ENCODE results near the gene STK16. TPM values are rescaled to one million over a fixed set of nuclear protein-coding genes. Genes with fewer than 3 reads are reported as not detected.

The STK16 gene
- total RNA-seq, 6 experiments from 2014 or later, result 25.1 to 30.7 (median 28.2) TPM

DNA sequence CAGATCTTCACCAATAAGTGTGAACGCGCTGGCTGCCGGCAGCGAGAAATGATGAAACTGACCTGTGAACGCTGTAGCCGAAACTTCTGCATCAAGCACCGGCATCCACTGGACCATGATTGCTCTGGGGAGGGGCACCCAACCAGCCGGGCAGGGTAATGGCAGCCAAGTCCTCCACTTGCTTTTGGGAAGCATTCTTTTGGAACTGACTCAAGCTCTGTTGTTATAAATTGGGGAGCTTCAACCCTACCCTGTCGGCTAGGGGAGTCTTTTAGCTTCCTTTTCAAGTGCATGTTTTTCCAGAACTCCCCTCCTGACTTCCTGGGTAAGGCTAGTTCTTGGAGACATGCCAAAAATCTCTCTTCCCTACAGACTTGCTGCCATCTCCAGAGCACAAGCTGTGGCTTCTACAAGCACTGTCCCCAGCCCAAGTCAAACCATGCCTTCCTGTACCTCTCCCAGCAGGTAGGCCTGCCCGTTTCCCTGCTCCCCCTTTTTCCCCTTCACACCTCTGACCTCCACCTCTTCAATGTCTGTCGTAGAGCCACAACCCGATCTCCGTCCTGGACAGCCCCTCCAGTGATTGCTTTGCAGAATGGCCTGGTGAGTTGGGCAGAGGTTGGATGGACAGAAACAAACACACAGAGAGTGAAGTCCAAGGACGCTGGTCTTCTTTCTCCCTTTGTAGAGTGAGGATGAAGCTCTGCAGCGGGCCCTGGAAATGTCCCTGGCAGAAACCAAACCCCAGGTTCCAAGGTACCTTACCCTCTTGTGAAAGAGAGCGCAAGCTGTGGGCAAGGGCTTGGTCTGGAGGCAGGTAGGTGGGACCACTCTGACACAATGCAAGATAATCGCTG, 37.2 kb upstream of the STK16 start:
- peaks cover 27% of the 10 kb centered on the region for H3K4me1 Mint-ChIP-seq (ENCODE audit: low read depth)
- peaks cover 22% of the 10 kb centered on the region; the same call in 1 of the 2 replicates for H3K36me3 Mint-ChIP-seq (ENCODE audit: low read depth)
- H3K27me3 Mint-ChIP-seq (ENCODE audit: insufficient read depth), result peaks cover 6% of the 10 kb centered on the region
- peak; percentile 49 for DNase-seq
- H3K27ac Mint-ChIP-seq, result peak overlapping the region; percentile 47
- H3K9me3 Mint-ChIP-seq, result 0 out of 2 replicates have a peak, but pooled peaks cover 3% of the 10 kb centered on the region
- TF ChIP-seq, protein P1, sequence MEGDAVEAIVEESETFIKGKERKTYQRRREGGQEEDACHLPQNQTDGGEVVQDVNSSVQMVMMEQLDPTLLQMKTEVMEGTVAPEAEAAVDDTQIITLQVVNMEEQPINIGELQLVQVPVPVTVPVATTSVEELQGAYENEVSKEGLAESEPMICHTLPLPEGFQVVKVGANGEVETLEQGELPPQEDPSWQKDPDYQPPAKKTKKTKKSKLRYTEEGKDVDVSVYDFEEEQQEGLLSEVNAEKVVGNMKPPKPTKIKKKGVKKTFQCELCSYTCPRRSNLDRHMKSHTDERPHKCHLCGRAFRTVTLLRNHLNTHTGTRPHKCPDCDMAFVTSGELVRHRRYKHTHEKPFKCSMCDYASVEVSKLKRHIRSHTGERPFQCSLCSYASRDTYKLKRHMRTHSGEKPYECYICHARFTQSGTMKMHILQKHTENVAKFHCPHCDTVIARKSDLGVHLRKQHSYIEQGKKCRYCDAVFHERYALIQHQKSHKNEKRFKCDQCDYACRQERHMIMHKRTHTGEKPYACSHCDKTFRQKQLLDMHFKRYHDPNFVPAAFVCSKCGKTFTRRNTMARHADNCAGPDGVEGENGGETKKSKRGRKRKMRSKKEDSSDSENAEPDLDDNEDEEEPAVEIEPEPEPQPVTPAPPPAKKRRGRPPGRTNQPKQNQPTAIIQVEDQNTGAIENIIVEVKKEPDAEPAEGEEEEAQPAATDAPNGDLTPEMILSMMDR (IDR thresholded peaks at IDR 0.05), result no peak
- peak overlapping the region; percentile 94 for H3K4me3 Mint-ChIP-seq

GRCh38 chr2:219209236-219210195, 35.8 kb upstream of the STK16 start:
- H3K4me3 Mint-ChIP-seq, result no peak overlapping the region
- H3K36me3 Mint-ChIP-seq (ENCODE audit: low read depth), result peaks cover 28% of the 10 kb centered on the region
- peaks cover 27% of the 10 kb centered on the region for H3K4me1 Mint-ChIP-seq (ENCODE audit: low read depth)
- TF ChIP-seq, protein P1 (IDR thresholded peaks at IDR 0.05), result no peak
- peak overlapping the region; percentile 61 for H3K27ac Mint-ChIP-seq
- H3K9me3 Mint-ChIP-seq, result 0 out of 2 replicates have a peak, but pooled peaks cover 2% of the 10 kb centered on the region
- H3K27me3 Mint-ChIP-seq (ENCODE audit: insufficient read depth), result peaks cover 6% of the 10 kb centered on the region
- DNase-seq, result no peak

DNA sequence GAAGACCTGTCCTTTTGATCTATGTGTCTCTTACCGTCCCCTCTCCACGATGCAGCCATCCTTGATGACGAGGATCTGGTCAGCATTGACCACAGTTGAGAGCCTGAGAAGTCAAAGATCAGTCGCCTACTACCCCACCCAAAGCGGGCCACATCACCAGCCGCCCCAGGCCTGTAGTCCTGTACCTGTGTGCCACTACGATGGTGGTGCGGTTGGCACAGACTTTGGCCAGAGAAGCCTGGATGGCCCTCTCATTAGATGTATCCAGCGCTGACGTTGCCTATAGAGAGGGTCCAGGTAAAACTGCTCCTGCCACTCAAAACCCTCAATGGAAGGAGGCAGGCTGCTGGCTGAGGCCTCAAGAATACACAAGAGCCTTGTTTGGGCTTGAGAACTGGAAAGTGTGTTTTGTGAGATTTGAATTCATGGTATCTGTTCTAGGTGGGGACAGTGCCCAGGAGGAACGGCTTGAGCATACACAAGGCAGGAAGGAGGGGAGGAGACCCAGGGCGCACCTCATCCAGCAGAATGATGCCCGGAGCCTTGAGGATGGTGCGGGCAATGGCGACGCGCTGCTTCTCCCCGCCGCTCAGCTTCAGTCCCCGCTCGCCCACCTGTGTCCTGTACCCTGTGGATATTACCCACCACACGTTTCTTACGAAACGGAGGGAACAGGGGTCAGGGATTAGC, 34.9 kb upstream of the STK16 start:
- peaks cover 6% of the 10 kb centered on the region for H3K27me3 Mint-ChIP-seq (ENCODE audit: insufficient read depth)
- no peaks in the 10 kb centered on the region for H3K9me3 Mint-ChIP-seq
- H3K27ac Mint-ChIP-seq, result no peak overlapping the region
- H3K36me3 Mint-ChIP-seq (ENCODE audit: low read depth), result peaks cover 28% of the 10 kb centered on the region
- DNase-seq, result no peak
- H3K4me3 Mint-ChIP-seq, result no peak overlapping the region
- TF ChIP-seq, protein P1 (IDR thresholded peaks at IDR 0.05), result no peak
- peaks cover 27% of the 10 kb centered on the region for H3K4me1 Mint-ChIP-seq (ENCODE audit: low read depth)

DNA sequence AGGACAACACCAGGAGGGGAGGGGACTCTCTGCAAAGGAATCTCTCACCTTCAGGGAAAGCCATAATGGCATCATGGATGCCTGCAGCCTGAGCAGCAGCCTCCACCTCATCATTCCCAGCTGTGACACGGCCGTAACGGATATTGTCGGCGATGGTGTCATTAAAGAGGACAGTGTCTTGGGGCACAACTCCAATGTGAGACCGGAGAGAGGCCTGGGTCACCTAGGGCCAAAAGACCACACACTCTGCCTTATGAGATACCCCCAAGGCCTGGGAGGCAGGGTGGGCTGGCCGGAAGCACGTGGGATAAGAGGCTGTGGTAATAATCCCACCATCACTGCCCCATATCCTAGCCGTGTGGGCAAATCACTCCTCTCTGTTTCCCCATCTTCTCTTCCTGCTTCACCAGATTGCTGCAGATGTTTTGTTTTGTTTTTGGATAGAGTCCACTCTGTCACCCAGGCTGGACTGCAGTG, 34.4 kb upstream of the STK16 start:
- Mint-ChIP-seq H3K27me3 (ENCODE audit: insufficient read depth) (peaks cover 6% of the 10 kb centered on the region), H3K36me3 (ENCODE audit: low read depth) (peaks cover 28% of the 10 kb centered on the region), H3K4me1 (ENCODE audit: low read depth) (peaks cover 26% of the 10 kb centered on the region), H3K4me3 (no peak overlapping the region), H3K27ac (no peak overlapping the region), H3K9me3 (no peaks in the 10 kb centered on the region)
- no peak for DNase-seq
- TF ChIP-seq, protein P1 (IDR thresholded peaks at IDR 0.05), result no peak

- H3K27me3 Mint-ChIP-seq (ENCODE audit: insufficient read depth), result peaks cover 3% of the 10 kb centered on the region
- no peak overlapping the region for H3K4me3 Mint-ChIP-seq
- H3K9me3 Mint-ChIP-seq, result no peaks in the 10 kb centered on the region
- H3K36me3 Mint-ChIP-seq (ENCODE audit: low read depth), result peaks cover 28% of the 10 kb centered on the region
- DNase-seq, result no peak
- peaks cover 23% of the 10 kb centered on the region for H3K4me1 Mint-ChIP-seq (ENCODE audit: low read depth)
- TF ChIP-seq, protein P1 (IDR thresholded peaks at IDR 0.05), result no peak
- no peak overlapping the region for H3K27ac Mint-ChIP-seq
Observed at GRCh38 chr2:219213026-219213415, 32.3 kb upstream of the STK16 start.

Data from HFFc6 (cell line).